Lower leg skin (tissue), 3 donors: ENCODE measurements around the gene BAZ1A.

Source experiments
- POLR2A ChIP-seq, 2 donors: fragments of 450-650 bp; IDR thresholded peaks; one replicate each; pipeline ENCODE4 v1.6.1; 2016 to 2017; ENCODE audit warnings: antibody characterized with exemption in 2 of 2, mild to moderate bottlenecking in 1 of 2, moderate library complexity in 1 of 2
- TF ChIP-seq, protein P1 (sequence below), 3 donors: fragments of 450-650 bp; IDR thresholded peaks; one replicate each; pipeline ENCODE4 v1.5.1; 2016; ENCODE audit warnings: antibody characterized with exemption in 3 of 3, mild to moderate bottlenecking in 3 of 3, moderate library complexity in 2 of 3

DNA sequence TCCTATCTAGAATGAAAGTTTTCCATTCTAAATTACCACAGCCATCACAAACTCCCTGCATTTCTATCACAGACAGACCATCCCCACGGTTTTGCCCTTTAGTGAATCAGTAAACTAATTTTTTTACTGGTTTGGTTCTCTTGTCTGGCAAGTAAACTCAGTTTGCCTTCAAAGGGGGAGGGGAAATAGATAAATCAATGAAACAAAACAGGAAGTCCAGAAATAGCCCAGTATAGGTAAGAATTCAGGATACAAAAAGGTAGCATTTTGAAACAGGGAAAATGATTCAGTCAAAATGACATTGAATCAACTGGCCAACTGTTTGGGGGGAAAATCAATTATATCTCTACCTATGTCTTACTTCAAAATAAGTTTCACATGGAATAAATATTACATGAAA lies 15.8 kb upstream of the BAZ1A start:
- TF ChIP-seq, protein P1, sequence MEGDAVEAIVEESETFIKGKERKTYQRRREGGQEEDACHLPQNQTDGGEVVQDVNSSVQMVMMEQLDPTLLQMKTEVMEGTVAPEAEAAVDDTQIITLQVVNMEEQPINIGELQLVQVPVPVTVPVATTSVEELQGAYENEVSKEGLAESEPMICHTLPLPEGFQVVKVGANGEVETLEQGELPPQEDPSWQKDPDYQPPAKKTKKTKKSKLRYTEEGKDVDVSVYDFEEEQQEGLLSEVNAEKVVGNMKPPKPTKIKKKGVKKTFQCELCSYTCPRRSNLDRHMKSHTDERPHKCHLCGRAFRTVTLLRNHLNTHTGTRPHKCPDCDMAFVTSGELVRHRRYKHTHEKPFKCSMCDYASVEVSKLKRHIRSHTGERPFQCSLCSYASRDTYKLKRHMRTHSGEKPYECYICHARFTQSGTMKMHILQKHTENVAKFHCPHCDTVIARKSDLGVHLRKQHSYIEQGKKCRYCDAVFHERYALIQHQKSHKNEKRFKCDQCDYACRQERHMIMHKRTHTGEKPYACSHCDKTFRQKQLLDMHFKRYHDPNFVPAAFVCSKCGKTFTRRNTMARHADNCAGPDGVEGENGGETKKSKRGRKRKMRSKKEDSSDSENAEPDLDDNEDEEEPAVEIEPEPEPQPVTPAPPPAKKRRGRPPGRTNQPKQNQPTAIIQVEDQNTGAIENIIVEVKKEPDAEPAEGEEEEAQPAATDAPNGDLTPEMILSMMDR (IDR thresholded peaks at IDR 0.05), result no peak
- TF ChIP-seq POLR2A (IDR thresholded peaks at IDR 0.05), result no peak
